Activated CD8-positive, alpha-beta memory T cell treated with anti-CD3 and anti-CD28 coated beads for 4 hours (primary cell): ENCODE measurements around the gene FTO.
"Not testable (repeated sequence)": the region's sequence is repeated elsewhere in the genome, so short reads cannot be mapped to it uniquely, and the experiment has no call there.

Source experiments
- DNase-seq, 2 donors: peaks; one replicate each; pipeline ENCODE4 v3.0.0-alpha.2; 2020; ENCODE audit warnings: low read depth in 2 of 2

FTO gene

DNA sequence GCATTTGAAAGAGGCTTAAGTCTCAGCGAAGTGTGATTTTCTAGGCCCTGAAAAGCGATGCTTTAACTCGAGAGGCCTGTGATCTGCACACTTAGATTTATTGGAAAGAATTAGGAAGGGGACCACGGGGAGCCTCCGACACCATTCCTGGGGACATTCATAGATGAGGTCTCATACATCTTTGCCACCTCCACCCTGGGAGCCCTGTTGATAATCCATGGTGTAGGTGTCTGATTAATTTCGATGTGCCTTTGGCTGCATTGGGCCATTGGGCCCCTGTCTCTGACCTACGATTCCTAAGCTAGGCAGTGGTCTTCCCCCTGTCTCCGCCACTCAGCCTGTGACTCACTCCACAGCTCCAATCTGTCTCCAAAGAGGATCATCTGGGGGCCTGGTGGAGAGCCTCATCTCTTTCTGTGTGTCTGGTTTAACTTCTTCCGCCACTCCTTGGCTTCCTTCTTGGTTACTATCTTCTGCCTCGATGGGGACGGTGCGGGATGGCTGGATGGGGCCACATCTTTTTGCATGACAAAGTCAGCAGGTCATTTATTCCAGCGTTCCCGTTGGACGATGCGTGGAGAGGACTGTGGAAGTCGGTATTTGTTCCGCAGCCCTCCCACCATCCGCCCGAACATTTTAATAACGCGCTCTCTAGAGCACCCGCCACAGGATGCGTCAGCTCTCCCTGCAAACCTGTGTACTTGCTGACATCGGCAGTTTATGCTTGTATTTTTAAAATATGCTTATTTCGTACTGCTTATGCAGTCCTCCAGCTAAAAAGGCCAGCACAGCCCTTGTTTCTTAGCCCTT lies 473.3 kb downstream of the FTO start:
- no peak for DNase-seq

DNA sequence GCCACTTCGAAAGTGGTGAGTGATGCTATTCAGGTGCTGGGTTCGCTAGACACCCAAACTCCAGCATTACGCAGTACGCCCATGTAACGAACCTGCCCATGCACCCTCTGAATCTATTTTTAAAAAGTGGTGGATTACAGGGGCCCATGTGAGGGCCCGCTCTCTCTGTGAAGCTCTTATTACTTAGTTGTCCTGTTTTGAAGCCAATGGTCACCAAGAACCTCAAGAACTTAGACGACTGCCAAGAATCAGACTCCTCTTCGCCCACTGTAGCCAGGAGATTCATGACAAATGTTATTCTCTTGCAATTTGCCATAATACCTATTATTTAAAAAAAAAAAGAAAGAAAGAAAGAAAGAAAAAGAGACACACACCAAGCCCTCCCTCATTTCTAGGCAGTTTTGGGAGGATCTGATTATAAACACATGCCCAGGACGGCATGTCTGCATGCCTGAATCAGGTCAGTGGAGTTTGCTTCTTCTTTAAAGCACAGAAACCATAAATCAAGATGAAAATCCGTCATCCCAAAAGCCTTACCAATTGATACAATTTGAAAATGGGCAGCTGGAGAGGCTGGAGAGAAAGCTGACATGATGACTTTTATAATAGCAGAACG lies 474.0 kb downstream of the FTO start:
- no peak for DNase-seq

DNA sequence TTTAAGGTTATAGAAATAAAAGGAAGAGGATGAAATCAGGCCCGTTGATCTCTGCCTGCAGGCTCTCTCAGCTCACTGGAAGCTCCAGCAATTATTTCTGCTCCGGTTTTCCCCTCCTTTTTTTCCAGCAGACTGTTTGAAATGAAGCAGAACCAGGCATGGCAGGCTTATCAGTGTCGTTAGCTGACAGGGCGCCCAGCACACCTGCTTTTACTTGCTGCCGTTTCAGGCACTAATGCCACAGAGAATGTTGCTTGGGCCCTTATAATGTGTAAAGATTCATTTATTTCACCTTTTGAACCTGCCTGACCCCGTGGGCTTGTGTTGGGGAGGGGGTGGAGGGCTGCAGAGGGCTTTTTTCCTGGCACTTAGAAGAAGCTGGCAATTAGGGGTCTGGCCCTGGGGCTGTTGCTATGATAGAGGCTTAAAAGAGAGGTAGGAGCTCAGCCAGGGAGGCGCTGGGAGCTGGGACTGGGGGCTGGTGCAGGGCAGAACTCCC lies 474.6 kb downstream of the FTO start:
- no peak for DNase-seq

DNA sequence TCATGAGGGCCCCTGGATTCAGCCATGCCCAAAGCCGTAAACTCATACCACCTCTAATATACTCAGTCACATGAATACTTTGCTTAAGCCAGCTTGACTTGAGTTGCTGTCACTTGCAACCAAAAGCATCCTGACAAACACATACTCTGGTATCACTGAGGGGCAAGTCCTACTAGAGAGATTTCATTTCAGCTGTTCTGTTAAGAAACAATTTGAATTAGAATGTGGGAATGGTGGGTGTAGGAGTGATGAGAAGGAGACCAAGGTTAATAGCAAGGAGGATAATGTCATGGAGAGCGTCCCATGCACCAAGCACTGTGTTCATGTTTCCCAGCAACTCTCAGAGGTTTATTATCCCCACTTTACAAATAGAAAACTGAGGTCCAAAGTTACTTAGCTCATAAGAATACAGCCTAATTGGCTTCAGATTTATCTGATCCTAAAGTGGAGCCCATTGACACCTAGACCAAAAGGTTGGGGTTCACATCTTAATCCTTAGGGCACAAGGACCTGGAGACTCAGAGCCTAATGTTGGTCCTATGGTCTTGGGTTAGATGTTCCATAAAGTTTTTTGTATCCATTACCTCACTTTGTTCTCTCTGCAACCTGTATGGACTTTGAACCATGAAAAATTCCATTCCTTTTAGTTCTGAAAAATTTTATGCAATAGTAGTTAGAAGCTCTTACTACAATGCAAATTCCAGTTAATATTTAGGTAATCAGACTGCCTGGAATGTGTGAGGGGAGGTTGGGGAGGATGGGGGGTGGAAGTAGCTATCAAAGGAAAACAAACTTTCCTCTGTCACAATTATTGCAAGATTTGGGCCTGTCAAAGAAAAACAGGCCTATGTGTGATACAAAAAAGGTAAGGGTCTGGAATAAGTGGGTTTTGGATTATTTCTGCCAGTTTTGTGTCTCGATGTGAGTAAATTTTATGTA lies 476.7 kb downstream of the FTO start:
- no peak for DNase-seq

DNA sequence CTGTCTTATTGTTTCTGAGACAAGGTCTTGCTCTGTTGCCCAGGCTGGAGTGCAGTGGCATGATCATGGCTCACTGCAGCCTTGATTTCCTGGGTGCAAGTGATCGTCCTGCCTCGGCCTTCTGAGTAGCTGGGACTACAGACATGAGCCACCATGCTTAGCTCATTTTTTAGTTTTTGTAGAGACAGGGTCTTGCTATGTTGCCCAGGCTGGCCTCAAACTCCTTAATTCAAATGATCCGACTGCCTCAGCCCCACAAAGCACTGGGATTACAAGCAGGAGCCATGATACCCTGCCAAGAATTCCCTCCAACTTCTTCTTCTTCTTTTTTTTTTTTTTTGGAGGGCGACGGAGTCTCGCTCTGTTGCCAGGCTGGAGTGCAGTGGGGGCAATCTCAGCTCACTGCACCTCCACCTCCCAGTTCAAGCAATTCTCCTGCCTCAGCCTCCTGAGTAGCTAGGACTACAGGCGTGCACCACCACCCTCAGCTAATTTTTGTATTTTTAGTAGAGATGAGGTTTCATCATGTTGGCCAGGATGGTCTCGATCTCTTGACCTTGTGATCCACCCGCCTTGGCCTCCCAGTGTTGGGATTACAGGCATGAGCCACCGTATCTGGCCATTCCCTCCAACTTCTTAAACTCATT lies 477.9 kb downstream of the FTO start:
- not testable (repeated sequence) for DNase-seq

DNA sequence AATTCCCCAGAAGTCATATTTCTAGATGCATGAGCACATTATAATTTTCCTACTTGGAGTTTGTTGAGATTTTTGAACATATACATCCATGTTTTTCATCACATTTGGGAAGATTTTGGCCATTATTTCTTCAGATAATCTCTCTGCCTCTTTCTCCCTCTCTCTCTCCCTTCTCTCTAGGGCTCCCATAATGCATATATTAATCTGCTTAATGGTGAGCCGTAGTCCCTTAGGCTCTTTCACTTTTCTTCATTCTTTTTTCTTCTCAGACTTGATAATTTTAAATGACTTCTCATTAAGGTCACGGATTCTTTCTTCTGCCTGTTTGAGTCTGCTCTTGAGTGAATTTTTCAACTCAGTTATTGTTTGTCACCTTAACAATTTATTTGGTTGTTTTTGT lies 481.1 kb downstream of the FTO start:
- no peak for DNase-seq

DNA sequence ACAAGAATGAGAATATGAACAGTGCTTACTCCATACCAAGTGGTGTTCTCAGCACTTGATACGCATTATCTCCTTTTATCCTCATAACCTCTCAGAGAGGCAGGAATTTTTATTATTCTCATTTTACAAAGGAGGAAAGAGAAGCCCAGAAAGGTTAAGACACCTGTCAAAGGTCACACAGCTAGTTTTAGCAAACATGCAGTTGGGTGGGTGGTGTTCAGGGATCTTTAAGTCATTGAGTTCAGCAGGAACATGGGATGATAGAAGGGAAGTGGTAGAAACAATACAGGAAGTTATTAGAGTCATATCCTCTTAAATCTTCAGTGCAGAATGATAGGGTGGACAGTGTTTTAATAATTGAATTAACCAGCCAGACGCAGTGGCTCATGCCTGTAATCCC lies 487.2 kb downstream of the FTO start:
- DNase-seq: no peak

DNA sequence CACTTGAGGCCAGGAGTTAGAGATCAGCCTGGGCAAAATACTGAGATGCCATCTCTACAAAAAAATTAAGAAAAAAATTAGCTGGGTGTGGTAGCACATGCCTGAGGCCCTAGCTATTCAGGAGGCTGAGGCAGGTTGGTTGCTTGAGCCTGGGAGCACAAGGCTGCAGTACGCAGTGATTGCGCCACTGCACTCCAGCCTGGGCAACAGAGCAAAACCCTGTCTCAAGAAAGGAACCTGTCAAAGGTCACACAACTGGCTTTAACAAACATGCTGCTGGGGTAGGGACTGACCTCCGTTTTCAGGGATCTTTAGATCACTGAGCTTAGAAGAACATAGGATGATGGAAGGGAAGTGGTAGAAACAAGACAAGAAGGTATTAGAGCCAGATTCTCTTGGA lies 487.6 kb downstream of the FTO start:
- no peak for DNase-seq

DNA sequence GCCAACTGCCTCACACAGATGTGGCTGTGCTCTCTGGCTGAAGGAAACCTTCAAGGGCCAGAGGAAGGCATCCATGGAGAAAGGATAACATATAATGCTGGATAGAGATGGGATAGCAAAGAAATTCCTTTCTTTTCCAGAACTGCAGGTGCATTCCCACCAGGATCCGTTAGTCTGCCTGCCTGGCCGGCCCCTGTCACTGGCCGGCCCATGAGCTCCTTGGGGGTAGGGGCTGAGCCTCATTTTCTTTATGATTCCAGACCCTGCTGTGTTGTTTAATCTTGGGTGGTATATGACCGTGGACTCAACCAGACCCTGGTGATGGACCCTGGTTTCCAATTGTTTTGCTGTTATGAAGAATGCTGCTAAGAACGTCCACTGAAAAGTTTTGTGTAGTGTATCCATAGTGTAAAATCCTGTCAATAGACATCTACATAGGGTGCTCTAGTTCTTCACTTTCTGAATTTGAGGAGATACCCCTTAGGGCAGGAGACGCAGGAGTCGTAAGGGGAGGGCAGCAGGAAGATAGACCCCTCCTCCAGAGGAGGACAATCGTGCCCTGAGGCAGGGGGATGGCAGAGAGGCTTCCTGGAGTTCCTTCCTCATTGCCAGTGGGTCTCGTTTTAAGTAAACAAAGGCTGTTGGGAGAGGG lies 489.2 kb downstream of the FTO start:
- no peak for DNase-seq

DNA sequence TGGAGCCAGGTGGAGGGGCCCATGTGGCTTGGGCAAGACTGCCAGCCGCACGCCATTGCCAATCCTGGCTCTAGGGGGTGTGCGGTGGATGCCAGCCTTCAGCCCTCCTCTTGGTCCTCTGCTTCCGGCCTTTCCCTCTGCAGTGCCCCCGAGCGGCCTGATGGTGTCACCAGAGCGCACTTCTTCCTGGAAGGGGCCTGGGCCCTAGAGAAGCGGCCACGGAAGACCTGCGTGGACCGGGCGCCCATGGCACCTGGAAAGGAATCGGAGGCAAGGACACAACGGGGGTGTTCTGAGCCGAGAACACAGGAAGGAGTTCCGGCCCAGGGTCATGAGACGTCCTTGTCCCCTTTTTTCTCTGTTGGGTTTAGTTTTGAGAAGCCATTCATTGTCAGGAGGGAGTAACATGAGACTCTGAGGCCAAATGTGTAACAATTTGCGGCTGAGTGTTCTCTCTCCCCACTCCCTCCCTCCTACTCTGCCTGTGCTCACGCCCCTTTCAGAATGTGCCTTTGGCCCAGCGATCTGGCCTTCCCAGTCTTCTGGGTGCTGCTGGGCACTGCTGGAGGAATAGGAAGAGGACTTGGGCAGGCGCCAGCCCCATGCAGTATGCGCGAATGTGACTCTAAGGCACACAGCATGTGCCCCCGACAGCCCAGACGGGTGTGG lies 489.8 kb downstream of the FTO start:
- DNase-seq: no peak

DNA sequence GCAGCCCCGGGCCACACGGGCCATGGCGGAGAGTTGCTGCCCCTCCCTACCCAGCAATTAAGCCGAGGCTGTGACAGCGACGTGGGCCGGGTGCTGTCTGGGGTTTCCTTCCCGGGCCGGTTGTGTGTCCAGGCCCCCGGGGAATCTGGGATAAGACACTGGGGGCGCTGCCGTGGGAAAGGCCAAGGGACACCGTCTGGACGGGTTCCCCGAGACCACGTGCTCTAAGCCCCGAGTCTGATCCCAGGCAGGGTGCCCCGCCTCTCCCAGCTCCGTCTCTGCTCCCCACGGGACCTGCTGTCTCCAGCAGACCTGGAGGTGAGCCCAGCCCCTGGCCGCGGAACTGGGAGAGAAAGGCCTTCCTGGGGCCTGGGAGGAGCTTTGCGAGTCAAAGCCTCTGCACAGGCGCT lies 490.4 kb downstream of the FTO start:
- DNase-seq: no peak

DNA sequence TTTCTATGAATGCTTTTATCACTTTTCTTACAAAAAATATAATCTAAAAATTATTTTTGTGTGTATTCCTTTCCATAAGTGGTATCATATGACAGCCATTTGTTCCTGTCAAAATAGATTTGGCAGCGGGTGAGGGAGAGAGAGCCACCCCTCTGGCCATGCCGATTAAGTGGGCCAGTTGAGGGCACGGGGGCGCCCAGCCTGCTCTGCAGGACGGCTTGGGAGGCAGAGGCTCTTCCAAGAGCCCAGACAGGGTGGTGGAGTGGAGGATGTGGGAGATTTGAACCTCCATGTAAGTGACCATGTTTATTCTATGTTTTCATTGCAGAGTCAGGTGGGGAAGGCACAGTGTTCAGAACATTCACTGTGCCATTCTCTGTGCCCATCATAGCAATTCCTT lies 493.8 kb downstream of the FTO start:
- no peak for DNase-seq

DNA sequence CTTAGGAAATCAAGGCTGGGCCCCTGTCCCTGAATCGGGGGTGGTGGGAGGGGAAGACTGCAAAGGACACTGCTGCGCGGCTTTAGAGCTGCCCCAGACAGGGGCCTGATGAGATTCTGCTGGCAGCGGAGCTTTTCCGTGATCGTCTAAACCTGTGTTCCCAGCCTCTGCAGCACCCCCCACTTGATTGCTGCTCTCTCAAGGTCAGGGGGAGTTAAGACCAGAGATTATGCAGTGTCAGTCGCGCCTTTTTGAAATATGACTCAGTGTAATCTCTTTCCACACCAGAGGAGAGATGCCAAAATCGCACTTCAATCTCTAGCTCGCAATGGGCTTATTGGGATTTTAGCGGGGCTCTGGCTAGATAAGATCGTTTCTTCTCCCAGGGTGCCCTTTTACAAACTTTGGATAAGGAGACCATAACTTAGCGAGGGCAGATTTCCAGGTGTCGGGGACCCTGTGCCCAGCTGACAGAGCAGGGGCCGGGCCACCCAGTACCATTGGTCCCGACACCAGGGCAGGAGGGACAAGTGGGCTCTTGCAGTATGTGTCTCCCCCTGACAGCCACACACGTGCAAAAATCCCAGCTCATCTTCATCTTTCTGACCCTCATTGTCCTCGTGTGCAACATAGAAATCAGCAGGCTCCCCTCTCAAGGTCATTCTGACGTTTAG lies 495.7 kb downstream of the FTO start:
- DNase-seq: no peak

DNA sequence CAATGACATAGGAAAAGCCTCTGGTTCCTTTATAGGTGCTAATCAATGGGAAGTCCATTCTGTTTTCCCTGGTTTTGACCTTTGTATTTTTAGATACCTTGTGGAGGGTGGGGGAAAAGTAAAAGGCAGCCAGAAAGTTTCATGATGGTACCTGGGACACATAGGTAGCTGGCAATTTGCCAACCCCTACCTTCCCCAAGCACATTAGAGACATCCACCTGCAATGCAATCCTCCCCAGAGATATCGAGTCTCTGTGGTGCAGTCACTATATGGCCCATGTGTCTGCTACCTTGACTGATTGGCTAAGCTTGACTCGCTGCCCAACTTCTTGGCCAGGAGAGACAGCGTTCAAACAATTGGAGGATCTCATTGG lies 496.2 kb downstream of the FTO start:
- no peak for DNase-seq

DNA sequence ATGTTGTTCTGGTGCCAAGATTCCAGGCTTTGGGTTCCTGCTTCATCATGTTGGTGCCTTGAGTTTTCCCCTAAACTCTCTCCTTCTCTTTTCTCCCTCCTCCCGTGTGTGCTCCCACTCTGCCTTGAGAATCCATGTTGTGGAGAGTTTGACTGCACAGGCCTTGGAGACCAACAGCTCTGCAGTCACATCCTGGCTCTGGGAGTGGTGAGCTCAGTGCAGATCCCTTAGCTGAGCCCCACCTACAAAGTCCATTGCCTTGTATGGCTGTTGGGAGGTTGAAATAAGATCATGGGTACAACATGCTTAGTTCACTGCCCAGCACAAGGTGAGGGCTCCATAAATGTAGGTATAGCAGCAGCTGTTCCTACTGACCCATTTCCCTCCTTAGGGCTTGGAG lies 496.8 kb downstream of the FTO start:
- no peak for DNase-seq

DNA sequence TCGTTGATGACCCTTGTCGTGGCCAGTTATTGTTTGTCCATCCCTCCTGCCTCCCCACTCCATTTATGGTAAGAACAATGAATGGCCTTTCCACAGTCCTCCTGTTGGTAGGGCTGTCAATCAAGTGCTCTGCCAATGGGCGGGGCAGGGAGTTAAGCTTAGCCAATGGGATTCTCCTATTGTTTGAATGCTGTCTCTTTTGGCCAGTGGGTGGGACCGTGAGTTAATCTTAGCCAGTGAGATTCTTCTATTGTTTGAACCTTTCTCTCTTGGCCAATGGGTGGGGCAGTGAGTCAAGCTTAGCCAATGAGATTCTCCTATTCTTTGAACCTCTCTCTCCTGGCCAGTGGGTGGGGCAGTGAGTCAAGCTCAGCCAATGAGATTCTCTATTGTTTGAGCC lies 497.2 kb downstream of the FTO start:
- no peak for DNase-seq
